HG02884 (cell line): ENCODE results near the gene DCST2.

Experiments
- ATAC-seq: cut with Tn5 transposase; IDR thresholded peaks from one replicate; pipeline ENCODE4 v1.9.1; 2021; ENCODE audit warnings: mild to moderate bottlenecking, moderate library complexity; ENCODE audit not compliant: unreplicated experiment

Gene DCST2

GRCh38 chr1:155050560-155051341 lies 17.2 kb upstream of the DCST2 start, which contains the start of gene ADAM15:
Gene ADAM15, plus strand, starts transcription at chr1:155051316. Its CDS starts 71 bp downstream, at chr1:155051387.
- peak; percentile 54 for ATAC-seq

- ATAC-seq, result no peak
Measured at GRCh38 chr1:155049651-155050559, 16.3 kb upstream of the DCST2 start.

- ATAC-seq, result no peak
Measured at GRCh38 chr1:155048449-155049334, 15.1 kb upstream of the DCST2 start.

- ATAC-seq, result no peak
Measured at GRCh38 chr1:155044812-155045657, 11.5 kb upstream of the DCST2 start.

GRCh38 chr1:155044365-155044764 lies 10.8 kb upstream of the DCST2 start:
- no peak for ATAC-seq

GRCh38 chr1:155043793-155044192 lies 10.2 kb upstream of the DCST2 start:
- ATAC-seq, result no peak

GRCh38 chr1:155043301-155043702 lies 9.7 kb upstream of the DCST2 start:
- ATAC-seq, result no peak

GRCh38 chr1:155042789-155043188 lies 9.2 kb upstream of the DCST2 start:
- ATAC-seq, result no peak

- no peak for ATAC-seq
Measured at GRCh38 chr1:155040358-155041093, 6.9 kb upstream of the DCST2 start.

- no peak for ATAC-seq
Measured at GRCh38 chr1:155039308-155039669, 5.7 kb upstream of the DCST2 start.

- no peak for ATAC-seq
Measured at GRCh38 chr1:155038602-155039307, 5.2 kb upstream of the DCST2 start.

- no peak for ATAC-seq
Measured at GRCh38 chr1:155037851-155038441, 4.4 kb upstream of the DCST2 start.

GRCh38 chr1:155037043-155037442 lies 3.5 kb upstream of the DCST2 start:
- ATAC-seq, result no peak

- no peak for ATAC-seq
Measured at GRCh38 chr1:155035936-155036335, 2.4 kb upstream of the DCST2 start.

GRCh38 chr1:155034318-155035208 lies 982 bp upstream of the DCST2 start:
- ATAC-seq, result no peak

GRCh38 chr1:155032886-155033285 lies 695 bp downstream of the DCST2 start:
- ATAC-seq, result no peak

- ATAC-seq, result no peak
Measured at GRCh38 chr1:155030899-155031298, 2.7 kb downstream of the DCST2 start.
